Stimulated activated CD4-positive, alpha-beta T cell treated with anti-CD3 and anti-CD28 coated beads, Interleukin-15, amount 100 ng/mL, for 24 hours (primary cell): ENCODE measurements around the gene CXCL16.

Experiments
- DNase-seq: peaks from one replicate; pipeline ENCODE4 v3.0.0-alpha.2; 2020

CXCL16 gene

GRCh38 chr17:4739122-4740024, at the start of gene CXCL16, which contains the start of gene ZMYND15:
Gene CXCL16, minus strand, starts transcription at chr17:4739928. Its CDS starts 589 bp downstream, at chr17:4739339.
Gene ZMYND15, plus strand, starts transcription at chr17:4739833. Its CDS starts 716 bp downstream, at chr17:4740549.
- DNase-seq = peak; percentile 67

- no peak for DNase-seq
Measured at GRCh38 chr17:4788807-4789700, 49.3 kb upstream of the CXCL16 start, which contains the start of gene GLTPD2. Gene GLTPD2, plus strand, starts transcription at chr17:4788964. Its CDS starts 48 bp downstream, at chr17:4789012.

GRCh38 chr17:4788159-4788806, 48.6 kb upstream of the CXCL16 start:
- DNase-seq = no peak

GRCh38 chr17:4786516-4786915, 46.8 kb upstream of the CXCL16 start:
- no peak for DNase-seq

GRCh38 chr17:4786106-4786511, 46.4 kb upstream of the CXCL16 start, which contains the start of gene VMO1:
Gene VMO1, minus strand, starts transcription at chr17:4786364. Its CDS starts 12 bp downstream, at chr17:4786352.
- peak; percentile 29 for DNase-seq

GRCh38 chr17:4785311-4786105, 45.8 kb upstream of the CXCL16 start:
- peak; percentile 29 for DNase-seq

- peak; percentile 31 for DNase-seq
Measured at GRCh38 chr17:4782652-4783051, 42.9 kb upstream of the CXCL16 start.

GRCh38 chr17:4780325-4780955, 40.7 kb upstream of the CXCL16 start:
- no peak for DNase-seq

GRCh38 chr17:4777969-4778760, 38.4 kb upstream of the CXCL16 start:
- DNase-seq = no peak

GRCh38 chr17:4772235-4772613, 32.5 kb upstream of the CXCL16 start:
- DNase-seq = no peak

- no peak for DNase-seq
Measured at GRCh38 chr17:4771519-4772234, 31.9 kb upstream of the CXCL16 start, which contains the start of gene TM4SF5. Gene TM4SF5, plus strand, starts transcription at chr17:4771886. Its CDS starts 37 bp downstream, at chr17:4771923.

GRCh38 chr17:4769628-4770027, 29.9 kb upstream of the CXCL16 start:
- no peak for DNase-seq

- DNase-seq = no peak
Measured at GRCh38 chr17:4768298-4768697, 28.6 kb upstream of the CXCL16 start.

GRCh38 chr17:4766723-4767122, 27.0 kb upstream of the CXCL16 start:
- no peak for DNase-seq

- no peak for DNase-seq
Measured at GRCh38 chr17:4766201-4766600, 26.5 kb upstream of the CXCL16 start.

- DNase-seq = no peak
Measured at GRCh38 chr17:4764595-4764994, 24.9 kb upstream of the CXCL16 start.

- no peak for DNase-seq
Measured at GRCh38 chr17:4759776-4760236, 20.1 kb upstream of the CXCL16 start.

GRCh38 chr17:4753392-4753791, 13.7 kb upstream of the CXCL16 start:
- DNase-seq = no peak

GRCh38 chr17:4751932-4752331, 12.2 kb upstream of the CXCL16 start:
- DNase-seq = no peak

- DNase-seq = no peak
Measured at GRCh38 chr17:4750606-4751005, 10.9 kb upstream of the CXCL16 start.
